Fibroblast of peridontal ligament (primary cell): ENCODE measurements around the gene MDK.

Experiments
- DNase-seq: peaks from one replicate; pipeline ENCODE4 v3.0.0-alpha.2; 2010; ENCODE audit errors: extremely low read depth

Gene MDK

DNA sequence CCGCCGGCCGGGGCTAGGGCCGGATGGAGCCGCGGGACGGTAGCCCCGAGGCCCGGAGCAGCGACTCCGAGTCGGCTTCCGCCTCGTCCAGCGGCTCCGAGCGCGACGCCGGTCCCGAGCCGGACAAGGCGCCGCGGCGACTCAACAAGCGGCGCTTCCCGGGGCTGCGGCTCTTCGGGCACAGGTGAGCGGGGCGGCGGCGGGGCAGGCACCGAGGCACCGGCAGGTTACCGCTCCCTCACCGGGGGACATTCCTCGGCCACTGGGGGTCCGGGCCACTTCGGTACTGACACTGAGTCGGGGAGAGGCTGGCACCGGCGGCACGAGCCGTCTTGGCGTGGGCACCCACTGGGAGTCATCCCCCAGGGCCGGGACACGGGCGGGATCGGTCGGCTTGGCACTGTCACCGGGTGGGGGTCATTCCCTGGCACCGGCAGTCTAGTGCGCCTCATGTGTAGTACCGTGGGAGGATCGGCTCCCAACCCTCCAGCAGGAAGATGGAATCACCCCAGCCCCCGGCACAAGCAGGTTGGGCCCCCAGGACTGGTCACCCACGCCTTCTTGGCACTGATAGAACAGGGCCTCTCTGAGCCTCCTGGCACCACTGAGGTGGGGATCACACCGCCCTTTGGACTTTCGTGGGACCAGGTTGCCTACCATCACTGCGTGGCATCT is 33.7 kb upstream of the MDK start:
- DNase-seq = no peak

DNA sequence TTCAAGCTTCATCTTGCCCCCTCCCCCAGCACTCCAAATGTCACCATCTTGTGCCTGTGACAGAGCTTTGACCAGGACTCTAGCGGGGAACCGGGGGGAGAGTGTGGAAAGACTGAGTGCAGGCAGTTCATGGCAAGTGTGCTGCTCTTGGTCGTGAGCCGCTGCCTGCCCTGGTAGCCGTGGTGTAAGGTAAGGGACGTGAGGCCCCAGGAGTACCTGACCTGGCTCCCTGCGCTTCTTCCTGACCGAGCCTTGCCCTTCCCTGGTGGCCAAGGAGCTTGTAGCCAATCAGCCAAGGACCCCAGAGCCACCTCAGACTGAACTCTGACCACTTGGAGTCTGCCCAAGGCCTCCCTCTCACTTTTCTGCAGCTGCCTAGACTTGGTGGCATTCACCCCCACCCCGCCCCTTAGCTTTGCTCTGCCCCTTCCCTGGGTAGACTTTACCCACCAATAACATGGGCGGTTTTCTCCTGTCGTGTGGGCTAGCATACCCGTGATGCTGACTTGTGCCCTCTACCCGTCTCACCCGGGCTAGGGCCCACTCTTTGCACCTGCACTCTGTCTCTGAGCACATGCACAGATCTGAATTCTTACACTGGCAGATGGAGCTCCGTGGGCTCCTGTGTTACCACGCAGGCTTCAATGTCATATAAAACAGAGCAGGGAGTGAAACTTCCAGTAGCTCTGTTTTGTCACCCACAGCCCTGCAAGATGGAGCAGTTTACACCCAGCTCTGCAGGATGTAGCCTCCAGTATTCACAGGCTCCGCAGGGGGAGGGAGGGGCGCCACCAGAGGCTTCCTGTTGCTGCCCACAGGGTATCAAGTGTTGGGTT is 32.7 kb upstream of the MDK start:
- DNase-seq = no peak

DNA sequence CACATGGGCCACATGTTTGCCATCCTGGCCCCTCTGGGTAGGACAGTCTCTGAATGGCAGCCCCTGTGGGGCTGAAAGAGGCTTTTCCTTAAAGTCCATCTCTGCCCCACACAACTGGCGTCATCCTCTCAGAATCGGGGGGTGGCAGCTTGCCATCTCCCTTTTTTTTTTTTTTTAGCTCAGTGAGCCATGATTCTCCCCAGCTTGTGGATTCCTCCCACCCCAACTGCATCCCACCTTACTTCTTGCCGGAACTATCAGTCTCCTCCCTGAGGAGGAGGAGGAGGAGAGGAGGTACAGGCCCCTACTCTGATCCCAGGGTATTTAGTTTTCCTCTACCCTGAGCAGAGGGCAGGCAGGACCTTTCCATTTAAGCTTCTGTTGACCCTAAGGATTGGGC is 30.8 kb upstream of the MDK start:
- DNase-seq = no peak

DNA sequence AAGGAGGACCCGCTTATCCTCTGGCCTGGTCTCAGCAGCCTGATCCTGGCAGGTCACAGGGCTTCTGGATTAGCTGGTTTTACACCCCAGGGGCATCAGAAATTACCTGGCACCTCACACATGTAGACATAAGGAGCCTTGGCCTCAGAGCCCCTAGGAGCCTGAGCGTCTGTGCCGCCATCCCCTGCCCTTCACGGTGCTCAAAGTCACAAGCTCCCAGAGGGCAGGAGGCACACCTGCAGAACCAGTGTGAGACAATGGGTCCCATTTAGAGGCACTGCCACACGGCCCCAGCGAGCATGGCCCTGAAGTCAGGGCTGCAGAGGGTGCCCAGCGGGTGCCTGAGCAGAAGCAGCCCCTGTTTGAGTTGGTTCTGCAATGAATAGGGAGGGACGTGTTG is 30.3 kb upstream of the MDK start:
- DNase-seq = no peak

DNA sequence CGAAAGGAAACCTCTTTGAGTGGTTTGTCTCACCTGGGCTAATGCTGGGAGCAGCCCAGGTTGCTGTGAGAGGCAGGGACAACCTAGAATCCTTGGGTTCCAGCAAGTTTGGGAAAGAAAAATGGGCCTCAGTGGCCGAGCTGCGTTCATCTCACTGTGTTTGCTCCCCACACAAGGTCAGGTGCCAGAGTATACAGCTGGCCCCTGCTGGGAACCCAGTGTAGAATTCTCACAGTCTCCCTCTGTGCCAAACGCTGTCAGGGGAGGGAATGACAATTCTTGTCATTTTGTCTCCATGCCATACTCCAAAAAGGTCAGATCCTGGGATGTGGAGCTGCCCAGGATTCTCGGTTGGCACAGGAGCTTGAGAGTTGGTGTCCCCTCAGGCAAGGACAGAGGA is 29.9 kb upstream of the MDK start:
- DNase-seq = no peak

DNA sequence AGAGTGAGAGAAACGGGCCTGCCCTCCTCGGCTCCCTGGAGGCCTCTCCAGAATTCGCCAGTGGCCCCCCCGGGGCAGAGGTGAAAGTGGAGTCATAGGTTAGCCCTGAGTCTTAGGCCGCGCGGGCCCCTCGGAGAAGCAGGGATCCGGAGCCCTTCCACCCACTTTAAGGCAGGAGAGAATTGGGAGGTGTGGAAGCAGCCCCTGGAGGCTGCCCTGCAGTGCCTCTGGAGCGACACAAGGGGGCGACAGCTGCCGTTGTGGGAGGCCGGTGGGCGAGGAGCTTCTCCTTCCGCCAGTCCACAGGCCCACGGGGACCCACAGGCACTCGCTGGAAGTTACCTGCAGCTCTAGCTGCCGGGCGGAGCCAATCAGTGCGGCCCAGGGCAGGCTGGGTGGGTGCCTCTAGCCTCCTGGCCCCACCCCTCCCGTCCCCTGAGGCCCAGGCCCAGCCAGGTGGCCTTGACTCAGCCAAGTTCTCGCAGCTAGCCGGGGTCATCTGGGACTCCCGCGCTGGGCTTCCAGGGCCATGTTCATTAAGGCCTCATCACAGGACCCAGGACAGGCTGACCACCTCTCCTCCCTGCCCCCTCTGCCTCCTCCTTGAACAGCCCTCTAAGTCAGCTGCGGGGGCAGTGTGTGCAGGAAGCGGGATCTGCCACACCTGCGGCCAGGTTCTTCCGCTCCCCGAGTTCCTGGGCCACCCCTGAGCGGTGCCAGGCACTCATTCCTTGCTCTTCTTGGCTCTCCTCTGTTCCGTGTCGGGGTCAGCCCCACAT is 29.2 kb upstream of the MDK start:
- DNase-seq = peak; percentile 18

DNA sequence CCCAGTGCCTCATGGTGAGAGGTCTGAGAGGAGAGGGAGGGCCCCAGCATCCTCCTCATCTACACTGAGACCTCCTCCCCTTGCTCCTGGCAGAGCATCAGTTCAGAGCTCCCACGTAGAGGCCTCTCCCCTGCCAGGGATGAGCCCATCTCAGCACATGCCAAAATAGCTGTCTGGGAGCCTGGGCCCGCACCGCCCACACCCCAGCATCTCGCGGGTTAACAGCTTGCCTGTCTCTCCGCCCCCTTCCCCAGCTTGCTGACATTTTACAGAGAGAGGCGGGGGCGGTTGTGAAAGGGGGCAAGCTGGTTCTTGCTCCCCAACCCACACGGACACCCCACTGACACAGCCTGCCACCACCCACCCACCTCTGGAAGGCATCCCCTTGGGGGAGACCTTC is 27.8 kb upstream of the MDK start:
- DNase-seq = no peak

DNA sequence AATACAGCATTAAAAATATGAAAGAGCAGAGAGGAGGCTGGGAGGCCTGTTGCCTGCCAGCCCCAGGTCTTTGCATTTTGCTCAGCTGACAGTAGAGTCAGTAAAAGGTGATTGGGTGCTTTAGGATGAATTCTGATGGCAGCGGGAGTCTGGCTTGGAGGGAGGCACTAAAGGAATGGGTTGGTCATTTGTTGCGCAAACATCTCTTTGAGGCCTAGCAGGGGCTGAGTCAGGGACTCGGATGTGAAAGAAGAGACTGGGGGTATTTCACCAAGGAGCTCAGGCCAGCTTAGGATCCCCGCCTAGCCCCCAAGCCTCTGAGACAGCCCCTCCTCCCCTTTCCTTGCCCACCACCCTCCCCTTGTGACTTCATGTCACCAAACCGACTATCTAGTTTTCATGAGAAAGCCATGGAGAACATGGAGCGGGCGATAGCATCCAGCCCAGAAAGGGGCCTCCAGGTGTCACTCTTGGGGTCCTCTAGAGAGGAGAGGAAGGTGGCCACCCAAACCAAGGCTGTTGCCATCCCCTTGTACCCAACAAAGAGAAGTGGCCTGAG is 24.5 kb upstream of the MDK start:
- peak; percentile 33 for DNase-seq

DNA sequence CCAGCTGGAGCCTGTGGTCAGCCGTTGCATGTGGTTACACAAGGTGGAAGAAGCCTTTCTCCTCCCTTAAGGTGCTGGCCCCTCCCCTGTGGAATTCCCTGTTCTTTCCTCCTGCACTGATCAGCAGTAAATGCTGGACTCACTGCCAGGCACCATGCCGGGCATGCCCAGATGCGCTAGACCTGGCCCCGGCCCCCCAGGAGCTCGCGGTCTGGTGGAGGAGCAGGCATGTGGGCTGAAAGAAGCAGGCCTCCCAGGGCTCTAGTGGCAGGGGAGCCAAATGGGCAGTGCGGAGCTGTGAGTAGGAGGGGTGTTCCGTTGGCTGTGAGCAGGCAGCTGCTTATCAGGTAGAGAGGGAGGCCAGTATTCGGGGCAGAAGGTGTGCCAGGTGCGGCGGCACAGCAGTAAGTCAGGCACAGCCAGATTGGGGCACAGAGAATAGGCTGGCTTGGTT is 24.0 kb upstream of the MDK start:
- no peak for DNase-seq

DNA sequence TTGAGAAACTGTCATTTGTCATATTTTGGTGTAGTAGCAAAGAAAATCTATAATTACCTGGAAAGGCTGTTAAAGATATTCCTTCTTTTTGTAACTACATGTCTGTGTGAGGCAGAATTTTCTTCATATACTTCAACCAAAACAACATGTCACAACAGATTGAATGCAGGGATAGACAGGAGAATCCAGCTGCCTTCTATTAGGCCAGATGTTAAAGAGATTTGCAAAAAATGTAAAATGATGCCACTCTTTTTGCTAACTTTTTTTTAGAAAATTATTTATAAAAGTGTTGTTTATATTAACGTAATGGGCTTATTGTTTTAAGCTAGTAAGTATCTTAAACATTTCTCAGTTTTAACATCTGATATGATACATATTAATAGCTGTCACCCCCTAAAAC is 21.5 kb upstream of the MDK start:
- DNase-seq = no peak

DNA sequence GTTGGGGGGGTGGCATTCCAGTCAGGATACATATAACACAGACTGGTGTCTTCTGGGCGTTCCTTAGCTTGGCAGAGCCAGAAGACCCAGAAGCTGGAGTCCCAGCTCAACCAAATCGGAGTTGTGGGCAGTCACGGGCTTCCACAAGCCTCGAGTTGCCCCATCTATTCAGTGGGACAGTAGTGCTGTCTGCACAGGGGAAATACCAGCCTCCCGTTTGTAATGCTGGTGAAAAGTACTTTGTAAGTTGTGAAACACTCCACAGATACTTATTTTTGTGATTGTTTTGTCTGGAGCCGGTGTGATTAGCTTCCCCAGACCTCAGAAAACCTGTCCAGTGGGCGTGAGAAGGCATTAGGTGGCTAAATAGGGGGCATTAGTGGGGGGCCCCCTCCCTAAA is 20.6 kb upstream of the MDK start:
- DNase-seq = no peak

DNA sequence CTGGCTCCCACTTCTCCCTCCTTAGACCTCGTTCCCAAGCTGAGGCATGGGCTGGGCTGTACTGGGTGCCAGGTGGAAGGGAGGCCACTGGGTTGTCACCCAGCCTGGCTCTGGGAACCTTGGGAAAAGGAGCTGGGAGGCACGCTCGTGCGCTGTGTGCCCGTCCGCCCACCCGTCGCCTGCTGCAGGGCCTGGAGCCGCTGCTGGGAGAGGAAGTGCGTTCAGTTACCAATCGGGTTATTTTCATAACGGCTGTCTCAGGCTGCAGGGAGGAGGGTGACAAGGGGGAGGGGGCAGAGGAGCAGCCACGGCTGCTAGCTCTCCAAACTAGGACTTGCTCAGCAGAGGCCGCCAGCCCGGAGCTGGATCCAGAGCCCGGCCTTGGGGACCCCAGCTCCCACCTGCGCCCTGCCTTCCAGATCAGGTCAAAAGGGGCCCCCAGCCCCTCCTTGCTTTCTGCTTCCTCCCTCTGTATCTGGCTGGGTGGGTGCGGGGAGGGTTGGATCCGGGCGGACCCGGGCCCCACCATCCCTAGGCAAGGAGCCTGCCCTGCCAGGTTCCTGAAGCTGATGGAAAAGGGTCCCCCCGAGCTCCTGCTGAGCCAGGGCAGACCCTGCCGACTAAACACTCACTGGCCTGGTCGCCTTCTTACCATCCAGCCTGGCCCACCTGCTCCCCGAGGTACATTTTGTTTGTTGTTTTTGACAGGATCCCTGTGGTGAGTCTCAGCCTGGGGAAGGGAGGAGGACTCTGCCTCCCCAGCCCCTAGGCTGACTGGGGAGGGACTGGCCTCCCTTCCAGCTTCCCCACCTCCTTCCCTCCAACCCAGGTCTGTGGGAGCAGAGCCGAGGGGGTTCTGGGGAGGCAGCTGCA is 19.9 kb upstream of the MDK start:
- no peak for DNase-seq

DNA sequence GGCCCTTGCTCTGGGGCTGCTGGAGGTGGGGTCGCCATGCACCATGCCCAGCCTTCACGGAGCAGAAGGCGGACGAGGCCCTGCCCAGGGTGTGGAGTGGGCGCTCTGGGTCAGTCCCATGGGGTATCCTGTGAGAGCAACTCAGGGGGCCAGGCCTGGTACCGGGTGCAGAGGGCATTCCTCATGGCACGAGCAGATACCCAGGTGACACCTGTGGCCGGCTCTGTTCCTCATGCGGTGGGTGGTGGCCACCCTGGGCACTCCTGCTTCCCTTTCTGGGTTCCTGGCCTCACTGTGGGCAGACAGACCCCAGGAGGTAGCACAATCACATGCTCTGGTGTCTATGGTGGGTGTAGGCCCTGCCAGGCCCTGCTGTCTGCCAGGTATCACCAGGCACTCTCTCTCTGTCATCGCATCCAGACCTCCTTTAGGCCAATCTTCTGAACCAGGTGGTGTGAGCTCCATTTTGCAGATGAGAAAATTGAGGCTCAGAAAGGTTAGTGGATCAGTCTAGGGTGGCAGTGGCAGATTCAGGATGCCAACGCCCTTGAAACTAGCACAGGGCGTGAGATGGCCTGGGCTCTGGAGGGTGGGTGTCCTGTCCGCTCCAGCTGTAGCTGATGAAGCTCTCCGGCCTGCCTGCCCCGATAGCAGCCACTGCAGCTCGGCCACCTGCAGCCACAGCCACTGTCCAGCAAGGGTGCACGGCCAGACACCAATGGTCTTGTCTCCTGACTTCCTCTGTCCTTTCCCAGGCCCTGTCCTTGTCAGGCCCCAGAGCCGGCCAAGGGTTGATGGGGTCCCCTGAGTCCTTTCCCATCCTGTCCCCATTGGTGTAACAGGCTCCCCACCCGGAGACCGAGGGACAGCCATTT is 19.1 kb upstream of the MDK start:
- DNase-seq = no peak

DNA sequence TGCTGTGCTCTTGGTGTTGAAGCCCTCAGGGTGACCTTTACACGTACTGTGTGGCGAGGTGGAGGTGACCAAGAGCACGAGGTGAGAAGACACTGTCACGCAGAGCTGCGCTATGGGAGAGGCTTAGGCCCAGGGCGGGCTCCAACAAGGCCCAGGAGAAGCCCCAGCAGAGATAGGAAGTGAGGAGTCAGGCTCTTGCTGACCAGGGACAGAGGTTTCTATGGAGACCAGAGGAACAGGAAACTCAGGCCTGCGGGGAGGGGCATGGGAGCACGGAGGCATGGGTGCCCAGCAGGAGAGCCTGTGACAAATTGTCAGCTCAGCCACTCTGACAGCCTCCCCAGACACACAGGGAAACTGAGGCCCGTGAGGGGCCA is 18.4 kb upstream of the MDK start:
- peak; percentile 31 for DNase-seq

DNA sequence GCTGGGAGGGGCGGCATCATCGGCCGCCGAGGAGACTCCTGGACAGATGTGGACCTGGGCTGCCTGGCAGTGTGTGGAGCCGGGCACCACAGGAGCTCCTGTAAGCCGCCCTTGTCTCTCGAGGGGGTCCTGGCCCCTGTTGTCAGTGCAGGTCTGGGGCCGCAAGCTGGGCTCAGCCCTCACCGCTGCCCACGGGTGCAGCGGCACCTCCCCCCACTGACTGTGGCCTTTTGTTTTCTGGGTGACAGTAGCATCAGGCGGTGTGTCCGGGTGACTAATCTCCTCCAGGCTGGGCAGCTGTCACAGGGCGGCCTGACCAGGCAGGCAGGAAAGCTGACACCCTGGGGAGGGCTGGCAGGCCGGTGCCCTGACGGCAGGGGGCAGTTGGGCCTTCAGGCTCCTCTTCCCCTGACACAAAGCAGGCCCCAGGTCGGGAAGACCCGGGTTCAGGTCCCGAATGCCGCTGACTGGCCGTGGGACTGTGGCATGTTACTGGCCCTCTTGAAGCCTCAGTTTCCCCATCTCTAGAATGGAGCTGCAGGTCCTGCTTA is 17.9 kb upstream of the MDK start:
- DNase-seq = no peak

DNA sequence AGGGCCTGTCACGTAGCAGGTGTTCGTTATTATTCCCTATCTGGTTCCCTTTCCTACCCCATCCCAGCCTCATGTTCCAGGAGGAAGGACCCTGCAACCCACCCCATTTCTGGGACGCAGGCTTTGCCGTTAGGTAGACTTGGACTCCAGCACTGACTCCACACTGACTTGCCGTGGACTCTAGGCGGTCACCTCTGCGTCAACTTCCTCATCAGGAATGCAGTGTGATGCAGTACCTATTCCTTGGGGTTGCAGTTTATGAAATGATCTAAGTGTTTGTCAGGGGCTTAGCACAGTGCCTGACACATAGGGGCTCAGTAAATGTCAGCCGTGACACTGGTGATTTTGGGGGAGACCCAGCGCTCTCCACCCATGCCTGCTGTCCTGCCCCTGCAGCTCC is 17.4 kb upstream of the MDK start:
- DNase-seq = no peak

DNA sequence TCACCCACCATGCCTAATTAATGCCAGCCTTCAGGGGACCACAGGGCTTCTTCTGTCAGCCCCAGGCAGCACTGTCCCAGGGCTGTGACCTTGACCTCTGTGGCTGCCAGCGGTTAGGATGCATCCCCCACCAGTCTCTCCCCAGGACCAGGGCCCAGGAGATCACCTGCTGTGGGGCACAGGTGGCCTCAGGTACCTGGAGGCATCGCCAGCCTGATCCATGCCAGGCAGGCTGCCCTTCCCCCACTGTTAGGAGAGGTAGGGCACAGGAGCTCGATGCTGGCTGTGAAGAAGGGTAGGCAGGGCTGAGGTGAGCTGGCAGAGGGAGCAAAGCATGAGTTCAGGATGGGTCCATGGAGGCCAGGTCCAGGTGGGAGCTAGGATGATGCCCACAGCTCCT is 16.7 kb upstream of the MDK start:
- DNase-seq = no peak

DNA sequence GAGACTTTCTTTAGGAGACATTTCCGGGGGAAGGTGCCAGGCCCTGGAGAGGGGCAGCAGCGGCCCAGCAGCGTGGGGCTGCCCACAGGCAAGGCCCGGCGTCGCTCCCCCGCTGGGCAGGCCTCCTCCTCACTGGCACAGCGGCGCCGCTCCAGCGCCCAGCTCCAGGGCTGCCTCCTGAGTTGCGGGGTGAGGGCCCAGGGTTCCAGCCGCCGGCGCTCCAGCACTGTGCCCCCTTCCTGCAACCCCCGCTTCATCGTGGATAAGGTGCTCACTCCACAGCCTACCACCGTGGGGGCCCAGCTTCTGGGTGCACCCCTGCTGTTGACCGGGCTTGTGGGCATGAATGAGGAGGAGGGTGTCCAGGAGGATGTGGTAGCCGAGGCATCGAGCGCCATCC is 15.2 kb upstream of the MDK start:
- no peak for DNase-seq

DNA sequence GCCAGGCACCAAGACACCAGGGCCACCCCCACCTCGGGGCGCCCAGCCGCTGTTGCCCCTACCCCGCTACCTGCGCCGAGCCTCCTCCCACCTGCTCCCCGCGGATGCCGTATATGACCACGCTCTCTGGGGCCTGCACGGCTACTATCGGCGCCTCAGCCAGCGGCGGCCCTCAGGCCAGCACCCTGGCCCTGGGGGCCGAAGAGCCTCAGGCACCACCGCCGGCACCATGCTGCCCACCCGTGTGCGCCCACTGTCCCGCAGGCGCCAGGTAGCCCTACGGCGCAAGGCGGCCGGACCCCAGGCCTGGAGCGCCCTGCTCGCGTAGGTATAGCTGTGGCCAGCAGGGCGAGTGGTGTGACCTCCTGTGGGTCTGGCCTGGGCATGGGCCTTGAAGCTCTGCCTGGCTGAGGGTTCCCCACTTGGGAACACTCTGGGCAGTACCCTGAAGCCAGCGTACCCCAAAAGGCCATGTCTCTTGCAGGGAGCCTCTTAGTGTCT is 14.8 kb upstream of the MDK start:
- DNase-seq = no peak
